PFSK-1 (cell line): ENCODE data around the gene ITLN1. TPM values are rescaled to one million over a fixed set of nuclear protein-coding genes. Genes with fewer than 3 reads are reported as not detected.

Experiments used
- FOXP2 ChIP-seq: optimal IDR thresholded peaks from 2 replicates; pipeline ENCODE3; 2011; ENCODE audit warnings: borderline replicate concordance, control low read depth, inconsistent platforms; ENCODE audit not compliant: insufficient read depth; ENCODE audit errors: extremely low read length, extremely low read depth
- POLR2AphosphoS5 ChIP-seq: IDR thresholded peaks from 2 replicates; pipeline ENCODE4 v1.6.1; 2012; ENCODE audit warnings: low read depth, mild to moderate bottlenecking, control low read depth, low read length, moderate library complexity
- REST ChIP-seq, 2 experiments: IDR thresholded peaks; 2 replicates each; pipeline versions ENCODE4 v1.6.1 to v1.8.0; 2011 to 2012; ENCODE audit warnings: low read depth in 2 of 2, low read length in 2 of 2, control low read depth in 1 of 2, inconsistent platforms in 1 of 2, mild to moderate bottlenecking in 1 of 2, moderate library complexity in 1 of 2; ENCODE audit not compliant: insufficient read depth in 1 of 2
- SIN3A ChIP-seq: IDR thresholded peaks from 2 replicates; pipeline ENCODE4 v1.6.1; 2012; ENCODE audit warnings: mild to moderate bottlenecking, low read length, moderate library complexity, borderline replicate concordance; ENCODE audit not compliant: insufficient read depth
- TAF1 ChIP-seq: IDR thresholded peaks from 2 replicates; pipeline ENCODE4 v1.6.1; 2012; ENCODE audit warnings: low read length, control low read depth, borderline replicate concordance; ENCODE audit not compliant: insufficient read depth
- polyA plus RNA-seq: library from polyadenylated mRNA; unstranded; fragments of >200 nt; gene quantifications from one replicate; pipeline ENCODE4 v1.2.1, GENCODE V29; 2012; ENCODE audit warnings: low read depth, missing spikeins; ENCODE audit not compliant: insufficient read length

The ITLN1 gene
- not detected for polyA plus RNA-seq

DNA sequence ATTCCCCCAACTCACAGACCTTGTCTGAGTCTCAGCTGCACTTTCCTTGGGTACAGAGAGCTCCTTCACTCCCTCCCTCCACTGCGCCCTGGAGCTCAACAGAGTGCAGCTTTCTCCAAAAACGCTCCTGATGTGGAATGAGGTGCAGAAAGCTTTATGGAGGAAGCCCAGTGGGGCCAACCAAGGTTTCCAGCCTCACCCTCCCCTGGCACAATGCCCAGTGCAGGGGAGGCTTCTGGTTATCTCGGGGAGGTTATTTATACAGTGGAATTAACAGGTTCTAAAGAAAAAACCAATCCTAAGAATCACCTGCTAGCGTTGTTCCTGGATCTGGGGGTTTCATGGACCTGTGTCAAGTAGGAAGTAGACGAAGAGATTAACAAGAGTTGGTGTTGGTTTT, at the start of gene ITLN1:
Gene ITLN1 (minus strand): TSS at position 139 of the 400 bp plus-strand sequence. CDS start 303 bp downstream, outside the sequence.
- TF ChIP-seq FOXP2 (no peak), POLR2AphosphoS5 (no peak), SIN3A (no peak), TAF1 (no peak), REST (IDR thresholded peaks at IDR 0.05; ENCODE audit: insufficient read depth in 1 of 2, low read depth in 2 of 2, low read length in 2 of 2) (no peak)

DNA sequence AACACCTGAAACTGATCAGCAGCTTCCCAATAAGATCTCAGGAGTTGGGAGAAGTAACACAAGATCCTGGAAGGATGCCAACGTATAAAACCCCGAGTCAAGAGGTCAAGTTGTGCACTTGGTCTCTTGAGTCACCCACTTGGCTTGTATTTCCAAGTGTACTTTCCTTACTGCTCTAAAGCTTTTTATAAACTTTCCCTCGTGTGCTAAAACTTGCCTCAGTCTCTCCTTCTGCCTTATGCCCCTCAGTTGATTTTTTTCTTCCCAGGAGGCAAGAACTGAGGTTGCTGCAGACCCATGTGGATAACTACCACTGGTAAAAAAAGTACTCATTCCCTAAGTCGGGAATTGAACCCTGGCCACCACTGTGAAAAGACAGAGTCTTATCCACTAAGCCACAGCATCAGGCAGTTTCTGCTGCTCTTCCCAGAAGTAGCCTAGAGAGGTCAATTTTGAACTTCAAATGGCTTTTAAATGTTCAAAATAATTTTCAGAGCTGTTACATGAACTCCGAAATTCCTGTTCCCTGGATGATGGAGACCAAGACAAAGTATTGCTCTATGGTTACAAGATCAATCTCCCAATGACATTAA, 40.8 kb upstream of the ITLN1 start:
- no peak for TF ChIP-seq REST (IDR thresholded peaks at IDR 0.05; ENCODE audit: insufficient read depth in 1 of 2, low read depth in 2 of 2, low read length in 2 of 2)
- TF ChIP-seq FOXP2, result no peak
- no peak for TF ChIP-seq POLR2AphosphoS5
- no peak for TF ChIP-seq TAF1
- TF ChIP-seq SIN3A, result no peak

- TF ChIP-seq REST (IDR thresholded peaks at IDR 0.05; ENCODE audit: insufficient read depth in 1 of 2, low read depth in 2 of 2, low read length in 2 of 2) (no peak), SIN3A (no peak), TAF1 (no peak), POLR2AphosphoS5 (no peak), FOXP2 (no peak)
These were observed 40.0 kb upstream of the ITLN1 start for GRCh38 chr1:160924791-160925651.

DNA sequence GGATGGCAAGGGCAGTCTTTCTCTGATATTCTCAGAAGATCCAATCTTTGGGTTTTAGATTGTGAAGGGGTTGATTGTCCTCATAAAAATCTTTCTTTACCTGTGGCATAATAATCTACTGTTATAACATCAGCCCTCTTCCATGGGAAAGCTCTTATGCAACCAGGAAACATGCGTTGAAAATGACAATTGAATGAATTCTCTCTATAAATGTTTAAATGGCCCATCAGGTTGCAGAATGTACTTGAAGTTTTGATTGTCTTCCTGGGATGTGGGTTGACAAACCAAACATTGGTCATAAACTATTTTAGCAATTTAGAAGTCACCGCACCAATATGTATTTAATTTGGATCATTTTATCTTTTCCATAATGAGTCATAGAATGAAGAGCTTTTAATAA, 31.7 kb upstream of the ITLN1 start:
- TF ChIP-seq POLR2AphosphoS5 (no peak), SIN3A (no peak), FOXP2 (no peak), REST (IDR thresholded peaks at IDR 0.05; ENCODE audit: insufficient read depth in 1 of 2, low read depth in 2 of 2, low read length in 2 of 2) (no peak), TAF1 (no peak)
